Measurements from ENCODE around the gene MED16.

GRCh38 chr19:852136-853013, 40.6 kb downstream of the MED16 start, which contains the start of gene ELANE:
- no peak for TF ChIP-seq GATA2 (IDR thresholded peaks at IDR 0.05; ENCODE audit: low read depth, low read length)
- TF ChIP-seq GATA3 (IDR thresholded peaks at IDR 0.05; ENCODE audit: low read depth, low read length), result no peak
